Suppressor macrophage treated with lipopolysaccharide for 4 hours (primary cell): Measurements from ENCODE around the gene GGTLC1.
"Not testable (repeated sequence)": the region's sequence is repeated elsewhere in the genome, so short reads cannot be mapped to it uniquely, and the experiment has no call there.

Experiments used
- DNase-seq: peaks from one replicate; pipeline ENCODE4 v3.0.0-alpha.2; 2020

Gene GGTLC1

DNA sequence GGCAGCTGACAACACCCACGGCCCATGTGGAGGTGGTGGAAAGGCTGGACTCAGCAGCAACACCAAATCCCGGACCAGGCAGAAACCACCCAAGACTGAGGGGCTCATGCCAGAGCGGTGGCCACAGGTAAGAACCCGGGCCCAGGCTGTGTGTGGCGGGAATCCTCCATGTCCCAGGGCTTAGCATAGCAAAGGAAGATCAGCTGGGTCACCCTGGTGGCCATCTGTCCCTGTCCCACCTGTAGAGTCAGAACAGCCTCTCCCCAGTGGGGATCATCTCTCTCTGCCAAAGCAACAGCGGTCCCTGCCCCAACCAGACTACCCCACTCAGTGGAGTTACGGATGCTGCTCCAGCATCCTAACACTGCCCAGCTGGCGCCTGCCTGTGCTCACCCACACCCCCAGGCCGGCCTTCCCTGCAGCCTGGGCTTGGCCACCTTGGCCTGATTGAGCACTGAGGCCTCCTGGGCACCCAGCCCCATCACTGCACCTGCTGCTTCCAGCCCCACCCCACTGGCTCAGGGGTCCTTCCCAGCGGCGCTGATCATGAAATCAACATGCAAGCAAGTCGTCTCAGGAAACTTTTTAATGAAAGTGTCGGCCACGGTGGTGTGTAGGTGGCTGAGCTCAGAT is 5.5 kb upstream of the GGTLC1 start:
- not testable (repeated sequence) for DNase-seq

DNA sequence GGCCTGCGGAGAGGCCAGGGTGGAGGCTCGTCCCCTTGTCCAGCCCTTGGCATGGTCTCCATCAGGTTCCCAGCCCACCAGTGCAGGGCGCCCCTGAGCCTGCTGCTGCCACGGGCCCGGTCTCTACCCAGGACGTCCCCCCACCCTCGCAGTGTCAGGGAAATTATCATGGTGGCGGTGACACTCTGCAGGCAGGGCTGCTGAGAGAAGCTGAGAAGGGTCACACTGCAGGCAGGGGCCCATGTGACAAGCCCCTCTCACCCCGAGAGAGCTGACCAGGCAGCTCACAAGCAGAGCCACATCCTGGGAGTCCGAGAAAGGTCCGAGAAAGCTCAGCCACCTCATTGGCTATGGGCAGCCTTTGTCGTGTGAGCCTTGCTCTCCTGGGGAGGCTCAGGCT is 4.9 kb upstream of the GGTLC1 start:
- DNase-seq: not testable (repeated sequence)

DNA sequence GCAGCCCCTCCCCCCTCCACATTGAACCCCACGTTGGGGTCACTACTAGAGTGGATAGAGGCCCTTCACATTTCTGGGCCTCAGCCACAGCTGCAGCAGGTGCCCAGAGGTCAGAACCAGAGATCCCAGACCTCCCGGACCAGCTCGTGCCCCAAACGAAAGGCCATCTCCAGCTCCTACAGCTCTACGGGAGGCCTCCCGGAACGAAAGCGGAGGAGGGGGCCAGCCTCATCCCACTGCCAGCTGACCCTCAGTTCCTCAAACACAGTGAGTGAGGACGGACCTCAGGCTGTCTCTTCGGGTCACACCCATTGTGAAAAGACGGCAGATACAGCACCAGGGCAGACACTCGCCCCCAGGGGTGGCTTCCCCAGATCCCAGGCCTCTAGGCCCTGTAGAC is 1.7 kb upstream of the GGTLC1 start:
- not testable (repeated sequence) for DNase-seq

DNA sequence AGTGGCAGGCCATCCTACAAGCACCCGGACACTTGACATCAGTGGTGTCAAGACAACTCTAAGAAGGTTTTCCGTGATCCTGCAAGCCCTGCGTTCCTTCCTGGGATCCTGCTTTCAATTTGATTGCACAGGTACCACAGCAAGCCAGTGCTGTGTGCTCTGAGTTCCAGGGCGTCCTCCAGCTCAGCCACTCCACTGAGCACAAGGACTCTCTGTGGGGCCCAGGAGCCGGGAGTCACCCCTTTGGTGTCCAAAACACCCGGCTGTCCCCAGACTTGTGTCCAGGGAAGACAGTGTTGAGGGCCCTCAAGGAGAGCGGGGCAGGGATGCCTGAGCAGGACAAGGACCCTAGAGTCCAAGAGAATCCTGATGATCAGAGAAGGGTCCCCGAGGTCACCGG is 387 bp upstream of the GGTLC1 start:
- not testable (repeated sequence) for DNase-seq

DNA sequence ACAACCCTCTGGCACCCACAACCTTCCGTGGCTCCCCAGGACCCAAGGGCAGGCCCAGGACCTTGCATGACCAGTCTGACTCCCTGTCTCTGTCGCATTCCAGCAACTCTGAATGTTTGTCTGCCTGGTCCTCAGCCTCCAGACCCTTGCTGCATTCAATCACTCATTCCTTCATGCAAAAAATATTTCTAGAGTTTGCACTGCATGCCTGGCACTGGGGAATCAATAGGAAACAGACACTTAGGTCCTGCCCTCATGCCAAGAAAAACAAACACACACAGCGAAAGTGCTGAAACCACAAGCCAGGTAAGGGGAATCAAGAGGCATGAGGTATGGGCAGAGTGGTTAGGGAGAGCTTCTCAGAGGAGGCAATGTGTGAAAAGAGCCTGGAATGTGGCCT is 1.9 kb downstream of the GGTLC1 start:
- DNase-seq: not testable (repeated sequence)

DNA sequence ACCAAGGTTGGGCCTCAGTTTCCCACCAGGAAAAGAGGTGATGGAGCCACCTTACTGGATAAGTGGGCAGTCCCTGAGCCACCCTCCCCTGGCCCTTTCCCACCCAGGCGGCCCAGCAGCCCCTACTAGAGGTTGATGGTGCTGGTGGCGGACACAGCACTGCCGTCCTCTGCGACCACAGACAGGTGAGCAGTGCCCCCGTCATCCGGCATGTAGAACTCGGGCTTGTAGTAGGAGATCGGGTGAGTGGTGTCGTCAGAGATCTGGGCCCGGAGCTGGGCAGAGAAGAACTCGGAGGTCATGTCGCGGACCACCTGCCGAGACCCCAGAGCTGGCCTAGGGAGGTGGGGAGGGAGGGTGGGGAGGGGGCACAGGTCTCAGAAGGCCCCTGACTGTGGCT is 2.3 kb downstream of the GGTLC1 start:
- DNase-seq: not testable (repeated sequence)

DNA sequence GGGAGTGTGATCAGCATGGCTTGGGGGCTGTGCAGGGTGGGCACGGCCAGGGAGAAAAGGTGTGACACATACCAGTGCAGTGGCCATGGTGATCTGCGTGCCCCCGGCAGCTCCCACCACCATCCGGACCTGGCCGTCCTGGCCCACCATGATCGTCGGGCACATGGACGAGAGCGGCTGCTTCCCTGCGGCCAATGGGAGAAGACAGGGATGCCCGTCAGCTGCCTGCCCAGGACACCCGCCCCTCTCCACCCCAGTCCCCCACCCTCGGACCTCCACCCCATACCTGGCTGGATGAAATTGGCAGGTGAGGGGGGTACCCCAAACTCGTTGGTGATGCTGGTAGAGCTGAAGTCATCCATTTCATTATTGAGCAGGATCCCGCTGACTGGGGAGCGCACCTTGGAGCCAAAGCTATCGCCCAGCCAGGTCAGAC is 2.8 kb downstream of the GGTLC1 start:
- DNase-seq: not testable (repeated sequence)

DNA sequence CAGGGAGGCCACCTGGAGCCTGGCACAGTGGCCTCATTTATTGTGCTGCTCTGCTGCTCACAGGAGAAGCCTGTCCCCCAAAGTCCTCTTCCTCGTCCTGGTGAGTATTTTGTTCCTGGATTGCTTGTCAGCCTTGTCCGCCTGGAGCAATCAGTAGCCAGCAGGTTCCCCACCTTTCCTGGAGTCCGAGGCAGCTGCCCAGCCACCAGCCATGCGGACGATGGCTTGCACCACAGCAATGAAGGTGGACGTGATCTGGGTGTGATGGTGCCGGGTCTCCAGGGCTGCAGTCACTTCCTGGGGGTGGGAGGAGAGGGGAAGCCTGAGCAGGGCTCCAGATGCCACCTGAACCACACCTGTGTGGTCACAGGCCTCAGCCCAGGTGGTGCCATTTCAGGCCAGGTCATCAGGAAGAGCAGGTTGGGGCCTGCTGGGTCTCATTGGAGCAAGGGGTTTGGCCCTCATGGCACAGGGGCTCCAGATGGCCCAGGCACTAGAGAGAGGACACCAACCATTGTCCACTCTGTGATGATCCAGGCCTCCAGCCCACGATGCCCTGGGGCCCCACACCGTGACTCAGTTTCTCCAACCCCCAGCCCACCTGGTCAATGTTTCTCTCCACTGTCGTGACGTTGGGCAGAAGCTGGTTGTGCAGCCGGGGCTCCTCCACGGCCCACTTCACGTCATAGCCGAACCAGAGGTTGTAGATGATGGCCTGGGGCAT is 3.4 kb downstream of the GGTLC1 start:
- DNase-seq: not testable (repeated sequence)

DNA sequence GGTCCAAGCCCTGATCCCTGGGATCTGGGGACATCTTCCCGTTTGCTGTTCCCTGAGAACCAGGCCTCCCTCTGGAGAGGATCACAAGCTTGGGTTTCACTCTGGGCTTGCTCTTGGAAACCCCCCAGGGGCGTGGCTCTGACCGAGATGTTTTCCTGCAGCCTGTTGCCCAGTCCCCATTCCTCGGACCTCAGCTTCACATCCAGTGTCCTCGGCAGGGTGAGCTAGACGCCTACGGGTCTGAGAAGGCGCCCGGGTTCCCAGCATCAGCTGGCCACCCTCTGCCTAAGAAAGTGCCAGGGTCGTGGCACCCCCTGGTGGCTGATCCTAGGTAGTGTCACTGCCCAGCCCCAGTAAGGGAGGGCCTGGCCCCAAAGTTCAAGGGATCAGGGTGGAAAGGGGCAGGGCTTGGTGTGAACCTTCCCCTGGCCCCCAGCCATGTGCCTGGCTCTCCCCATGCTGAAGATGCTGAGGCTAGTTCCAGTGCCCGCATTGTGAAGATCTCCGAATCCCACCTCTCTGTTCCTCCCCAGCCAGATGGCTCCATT is 4.0 kb downstream of the GGTLC1 start:
- DNase-seq: not testable (repeated sequence)

DNA sequence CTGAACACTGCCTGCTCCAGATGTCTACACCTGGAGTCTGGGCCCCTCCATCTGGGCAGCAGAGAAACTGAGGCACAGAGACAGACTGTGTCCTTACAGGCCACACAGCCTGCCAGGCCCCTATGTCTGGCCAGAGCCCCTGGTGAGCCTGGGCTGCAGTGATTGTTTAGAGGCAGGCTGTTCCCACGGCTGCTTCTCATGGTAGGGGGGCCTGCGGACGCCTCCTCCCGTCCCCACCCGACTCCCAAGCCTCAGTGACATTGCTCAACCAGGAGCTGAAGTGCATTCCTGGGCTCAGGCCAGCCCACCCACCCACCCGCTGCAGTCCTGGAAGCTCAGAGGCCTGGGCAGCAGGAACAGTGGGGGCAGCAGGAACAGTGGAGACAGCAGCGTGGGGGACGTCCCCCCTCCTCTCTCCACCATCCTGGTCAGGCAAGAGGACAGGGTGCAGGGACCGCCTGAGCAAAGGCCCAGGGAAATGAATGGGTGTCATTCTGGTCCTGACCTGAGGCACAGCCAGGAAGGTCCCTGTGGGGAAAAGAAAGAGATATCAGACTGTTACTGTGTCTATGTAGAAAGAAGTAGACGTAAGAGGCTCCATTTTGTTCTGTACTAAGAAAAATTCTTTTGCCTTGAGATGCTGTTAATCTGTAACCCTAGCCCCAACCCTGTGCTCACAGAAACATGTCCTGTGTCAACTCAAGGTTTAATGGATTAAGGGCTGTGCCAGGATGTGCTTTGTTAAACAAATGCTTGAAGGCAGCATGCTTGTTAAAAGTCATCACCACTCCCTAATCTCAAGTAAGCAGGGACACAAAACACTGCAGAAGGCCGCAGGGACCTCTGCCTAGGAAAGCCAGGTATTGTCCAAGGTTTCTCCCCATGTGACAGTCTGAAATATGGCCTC is 6.2 kb downstream of the GGTLC1 start:
- not testable (repeated sequence) for DNase-seq

DNA sequence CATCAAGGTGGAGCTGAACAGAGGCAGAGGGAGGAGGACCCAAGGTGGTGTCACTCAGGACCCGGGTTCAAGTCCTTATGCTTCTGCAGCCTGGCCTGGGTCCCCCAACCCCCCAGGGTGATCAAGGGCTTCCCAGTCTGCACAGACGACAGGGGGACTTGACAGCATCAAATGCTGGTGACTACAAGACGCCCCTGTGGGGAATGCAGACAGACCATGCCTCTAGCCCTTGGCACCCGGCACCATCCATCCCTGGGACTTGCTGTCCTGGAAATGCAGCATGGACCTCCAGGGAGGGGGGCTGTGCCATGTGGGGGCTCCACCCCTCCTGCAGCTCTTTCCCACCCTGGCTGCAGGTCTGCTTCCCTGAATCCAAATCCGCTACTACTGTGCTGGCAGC is 7.1 kb downstream of the GGTLC1 start:
- DNase-seq: not testable (repeated sequence)

DNA sequence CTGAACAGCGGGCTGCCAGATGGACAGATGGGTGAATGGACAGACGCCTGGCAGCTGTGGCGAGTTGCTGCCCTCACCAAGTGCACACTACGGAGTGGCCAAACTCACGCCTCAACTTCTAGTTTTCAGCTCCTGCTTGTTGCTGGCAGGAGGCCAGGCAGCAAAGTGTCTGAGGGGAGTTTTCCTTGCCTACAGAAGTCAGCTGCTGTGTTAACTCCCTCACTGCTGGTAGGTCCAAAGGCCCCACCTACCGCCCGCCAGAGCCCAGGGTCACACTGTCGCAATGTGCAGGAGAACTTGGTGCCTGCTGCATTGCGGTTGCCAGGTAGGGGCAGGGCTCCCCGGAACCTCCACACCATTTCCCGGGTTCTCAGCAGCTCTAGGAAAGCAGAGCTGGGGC is 7.6 kb downstream of the GGTLC1 start:
- not testable (repeated sequence) for DNase-seq

DNA sequence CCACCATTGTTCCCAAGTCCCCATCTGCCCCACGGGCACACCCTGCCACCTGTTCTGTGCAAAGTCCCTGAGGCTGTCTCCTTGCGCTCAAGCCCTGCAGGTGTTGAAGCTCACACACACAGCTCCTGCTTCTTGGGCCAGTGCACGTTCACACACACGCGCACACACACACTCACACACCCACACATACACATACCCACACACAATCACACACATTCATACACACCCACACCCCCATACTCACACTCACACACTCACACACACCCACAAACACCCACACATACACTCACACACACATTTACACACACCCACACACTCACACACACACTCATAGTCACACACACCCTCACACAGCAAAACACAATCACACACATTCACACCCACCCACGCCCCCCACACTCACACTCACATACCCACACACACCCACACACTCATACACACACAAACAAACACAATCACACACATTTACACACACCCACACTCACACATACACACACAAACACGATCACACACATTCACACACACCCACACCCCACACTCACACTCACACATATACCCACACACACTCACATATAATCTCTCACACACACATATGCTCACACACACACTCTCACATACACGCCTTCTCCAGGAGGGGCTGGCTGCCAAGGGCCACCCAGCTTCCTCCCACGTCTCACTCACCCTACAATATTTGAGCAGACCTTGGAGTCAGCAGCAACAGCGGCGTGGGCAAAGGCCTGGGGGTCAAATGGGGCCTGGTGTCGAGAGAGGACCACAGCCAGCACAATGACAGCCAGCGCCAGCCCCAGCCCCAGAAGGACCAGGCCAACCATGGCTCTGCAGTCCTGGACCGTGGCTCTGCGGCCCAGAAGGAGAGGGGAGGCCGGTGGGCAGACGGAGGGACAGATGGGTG is 8.4 kb downstream of the GGTLC1 start:
- not testable (repeated sequence) for DNase-seq

DNA sequence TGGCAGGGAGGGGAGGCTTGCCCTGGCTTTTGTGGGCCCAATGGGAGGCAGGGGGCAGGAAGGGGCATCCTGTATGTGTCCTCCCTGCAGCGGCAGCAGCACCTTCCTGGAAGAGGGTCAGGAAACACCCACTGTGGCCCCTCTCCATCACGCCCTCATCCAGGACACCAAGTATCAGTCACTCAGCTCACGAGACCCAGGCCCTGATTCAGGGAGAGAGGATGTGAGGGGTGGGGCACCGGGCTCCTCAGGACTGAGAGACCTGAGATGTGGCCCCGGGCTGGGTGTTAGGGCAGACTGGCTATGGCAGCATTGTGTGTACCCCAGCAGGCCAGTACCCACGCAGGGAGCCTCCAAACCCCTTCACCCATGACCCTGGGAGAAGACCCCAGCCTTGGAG is 9.2 kb downstream of the GGTLC1 start:
- not testable (repeated sequence) for DNase-seq

DNA sequence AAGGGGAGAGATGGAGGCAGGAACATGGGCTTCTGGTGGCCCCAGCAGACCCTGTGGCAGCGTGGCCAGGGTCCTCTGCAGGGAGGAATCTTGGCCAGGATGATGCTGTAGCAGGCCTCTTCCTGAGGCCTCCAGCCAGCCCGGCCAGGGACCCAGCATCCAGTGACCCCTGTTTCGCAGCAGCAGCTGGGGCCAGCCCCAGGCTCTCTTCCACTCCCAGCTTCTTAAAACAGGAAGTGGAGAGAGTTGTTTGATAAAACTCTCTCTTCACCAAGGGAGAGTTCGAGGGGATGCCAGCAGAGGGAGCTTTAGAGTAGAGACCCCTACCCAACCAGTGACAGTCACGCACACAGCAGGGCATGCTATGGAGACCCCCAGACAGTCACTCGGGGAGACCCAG is 10.1 kb downstream of the GGTLC1 start:
- not testable (repeated sequence) for DNase-seq

DNA sequence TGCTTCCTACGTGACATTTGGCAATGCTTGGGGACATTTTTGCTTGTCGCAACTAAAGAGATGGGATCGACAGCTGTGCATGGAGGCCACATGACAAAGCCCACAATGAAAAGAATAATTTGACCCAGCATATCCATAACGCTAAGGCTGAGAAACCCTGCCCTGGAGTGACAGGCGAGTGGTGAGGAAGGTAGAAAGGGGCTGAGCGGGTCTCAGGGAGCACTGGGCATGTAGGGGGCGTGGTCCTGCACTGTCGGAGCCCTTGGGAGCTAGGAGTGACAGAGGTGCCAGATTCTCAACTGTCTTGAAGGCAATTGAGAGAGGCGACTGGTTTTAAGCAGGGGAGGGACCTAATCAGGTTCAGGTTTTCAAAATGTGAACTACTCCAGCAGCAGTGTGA is 13.6 kb downstream of the GGTLC1 start:
- DNase-seq: no peak

DNA sequence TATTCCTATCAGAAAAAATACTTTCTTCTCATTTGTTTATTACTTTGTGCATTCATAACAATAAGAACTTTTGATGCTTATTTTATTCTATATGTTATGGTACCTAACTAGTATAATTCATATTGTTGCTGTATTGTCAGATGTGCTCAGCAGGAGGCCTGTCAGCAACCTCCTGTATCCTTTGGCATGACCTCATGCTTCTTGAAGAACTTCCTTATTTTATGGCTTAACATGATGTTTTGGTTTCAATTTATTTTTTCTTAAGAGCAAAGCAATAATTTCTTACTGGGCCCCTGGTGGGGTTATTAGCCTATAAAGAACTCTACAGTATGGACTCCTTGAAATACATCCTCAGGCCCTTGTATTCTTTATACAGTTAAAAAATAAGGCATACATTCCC is 17.3 kb downstream of the GGTLC1 start:
- peak; percentile 23 for DNase-seq

DNA sequence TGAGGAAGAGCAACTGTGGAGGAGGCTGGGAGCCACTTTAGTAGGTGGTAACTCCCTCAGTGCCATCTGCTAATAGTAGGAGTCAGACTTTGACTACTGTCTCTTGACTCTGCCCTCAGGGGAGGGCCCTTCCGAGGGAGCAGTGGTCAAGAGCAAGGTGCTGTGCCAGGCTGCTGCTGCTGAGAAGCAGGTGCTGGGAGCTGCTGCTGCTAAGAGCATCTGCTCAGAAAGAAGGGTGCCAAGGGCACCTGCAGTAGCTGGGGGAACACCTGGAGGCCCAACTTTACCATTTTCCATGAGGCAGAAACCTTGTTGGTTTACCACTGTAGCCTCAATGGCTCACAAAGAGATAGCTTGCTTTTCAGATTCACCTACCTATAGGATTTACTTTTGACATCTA is 18.5 kb downstream of the GGTLC1 start:
- no peak for DNase-seq

DNA sequence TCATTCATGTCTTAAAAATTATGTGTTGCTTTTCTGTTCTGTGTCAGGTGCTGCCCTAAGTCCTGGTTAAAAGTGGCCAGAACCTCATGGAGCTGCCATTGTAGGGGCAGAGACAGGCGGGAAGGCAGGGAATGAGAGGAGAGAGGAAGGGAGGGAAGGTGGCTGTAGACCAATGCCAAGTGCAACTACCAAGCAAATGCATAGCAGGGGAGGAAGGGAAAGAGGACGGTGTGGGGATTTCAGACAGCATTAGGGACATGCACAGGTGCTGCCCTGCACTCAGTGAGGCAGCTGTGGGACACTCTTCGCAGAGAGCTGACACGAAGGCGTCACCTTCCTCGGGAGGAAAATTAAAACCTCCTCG is 21.0 kb downstream of the GGTLC1 start:
- DNase-seq: no peak

DNA sequence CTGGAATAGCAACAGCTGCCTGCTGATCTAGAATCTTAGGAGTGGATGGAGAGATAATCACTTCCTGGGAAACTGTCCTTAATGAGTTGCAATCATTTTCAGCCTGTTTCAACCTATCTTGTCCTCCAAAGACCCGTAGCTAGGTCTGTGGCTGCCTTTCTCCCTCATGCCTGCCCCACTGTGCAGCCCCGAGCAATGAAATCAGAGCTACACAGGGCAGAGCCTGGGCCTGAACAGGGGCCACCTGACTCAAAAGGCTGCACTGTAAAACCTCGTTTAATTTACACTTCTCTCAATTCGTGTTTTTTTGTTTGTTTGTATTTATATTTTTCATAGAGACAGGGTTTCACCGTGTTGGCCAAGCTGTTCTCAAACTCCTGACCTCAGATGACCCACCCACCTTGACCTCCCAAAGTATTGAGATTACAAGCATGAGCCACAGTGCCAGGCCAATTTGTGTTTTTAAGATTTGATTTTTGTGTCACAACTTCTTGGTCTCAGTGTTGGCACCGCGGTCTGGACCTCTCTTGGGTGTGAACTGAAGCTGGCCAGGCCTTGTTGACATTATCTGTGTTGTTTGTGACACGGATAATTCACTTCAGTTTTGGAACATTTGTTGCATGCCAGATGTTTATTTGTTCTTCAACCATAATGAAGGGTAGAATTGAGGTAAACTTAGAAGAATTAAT is 21.5 kb downstream of the GGTLC1 start:
- DNase-seq: no peak

DNA sequence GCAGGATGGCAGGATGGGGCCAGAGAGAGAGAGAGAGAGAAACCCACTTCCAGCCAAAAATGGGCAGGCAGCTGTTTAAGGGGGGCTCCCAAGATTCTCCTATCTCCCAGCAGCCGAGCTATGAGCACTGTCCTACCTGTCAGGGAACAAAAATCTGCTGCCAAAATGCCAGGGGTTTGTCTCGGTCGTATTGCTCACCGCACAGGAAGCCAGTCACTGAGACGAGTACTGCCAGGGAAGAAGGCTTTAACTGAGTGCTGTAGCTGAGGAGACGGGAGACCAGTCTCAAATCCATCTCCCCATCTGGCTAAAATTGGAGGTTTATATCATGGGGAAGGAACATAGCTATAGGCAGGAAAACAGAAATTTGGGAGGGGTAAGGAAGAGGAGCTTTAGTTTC is 22.3 kb downstream of the GGTLC1 start:
- DNase-seq: no peak

DNA sequence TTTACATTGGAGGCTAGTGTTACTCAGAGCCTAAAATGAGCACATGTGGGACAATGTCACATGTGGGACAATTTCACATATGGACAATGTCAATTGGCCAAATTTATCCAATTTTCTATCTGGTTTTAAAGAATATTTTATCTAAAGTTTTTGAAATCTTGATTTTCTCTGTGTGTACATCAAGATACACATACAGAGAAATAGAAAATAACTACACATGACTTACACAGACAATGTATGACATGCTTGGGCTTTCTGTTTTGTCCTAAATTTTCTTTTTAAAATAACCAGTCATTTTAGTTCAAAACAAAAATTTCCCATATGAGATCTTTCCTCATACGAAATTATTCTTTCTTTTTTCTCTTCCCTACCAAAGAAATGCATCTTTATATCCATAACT is 24.6 kb downstream of the GGTLC1 start:
- DNase-seq: no peak
